Gastrocnemius medialis (tissue), 4 donors: ENCODE results near the gene GALNS.

ENCODE experiments used
- POLR2A ChIP-seq, 2 donors: fragments of 450-650 bp; IDR thresholded peaks; one replicate each; pipeline ENCODE4 v1.6.1; 2017; ENCODE audit warnings: antibody characterized with exemption in 2 of 2, mild to moderate bottlenecking in 2 of 2, moderate library complexity in 2 of 2
- TF ChIP-seq, protein P1 (sequence below), 5 experiments: fragments of 450-650 bp in 3 of 5; fragments of 200-600 bp in 2 of 5; sonication (generic) in 2 of 5; IDR thresholded peaks in 4 of 5; conservative IDR thresholded peaks in 1 of 5; 1 replicate in 4 of 5; 2 replicates in 1 of 5; pipeline ENCODE4 v1.5.1; 2016 to 2019; ENCODE audit warnings: antibody characterized with exemption in 5 of 5, mild to moderate bottlenecking in 3 of 5, moderate library complexity in 3 of 5

DNA sequence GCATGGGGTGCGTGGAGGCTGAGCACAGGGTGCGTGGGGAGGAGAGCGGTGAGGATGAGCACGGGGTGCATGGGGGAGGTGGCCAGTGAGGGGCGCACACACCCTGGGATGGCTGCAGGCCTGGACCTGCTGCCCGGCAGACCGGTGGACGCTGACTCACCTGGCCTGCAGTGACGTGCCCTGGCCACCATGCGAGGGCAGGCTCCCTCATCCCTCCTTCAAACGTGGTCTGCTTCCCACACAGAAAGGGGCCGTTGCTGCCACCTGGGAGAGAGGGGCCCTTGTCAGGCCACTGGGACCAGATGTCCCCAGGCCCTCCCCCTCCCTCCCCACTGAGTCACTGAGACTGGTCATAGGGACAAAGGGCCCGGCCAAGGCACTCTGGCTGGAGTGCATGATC is 24.9 kb downstream of the GALNS start:
- TF ChIP-seq, protein P1, sequence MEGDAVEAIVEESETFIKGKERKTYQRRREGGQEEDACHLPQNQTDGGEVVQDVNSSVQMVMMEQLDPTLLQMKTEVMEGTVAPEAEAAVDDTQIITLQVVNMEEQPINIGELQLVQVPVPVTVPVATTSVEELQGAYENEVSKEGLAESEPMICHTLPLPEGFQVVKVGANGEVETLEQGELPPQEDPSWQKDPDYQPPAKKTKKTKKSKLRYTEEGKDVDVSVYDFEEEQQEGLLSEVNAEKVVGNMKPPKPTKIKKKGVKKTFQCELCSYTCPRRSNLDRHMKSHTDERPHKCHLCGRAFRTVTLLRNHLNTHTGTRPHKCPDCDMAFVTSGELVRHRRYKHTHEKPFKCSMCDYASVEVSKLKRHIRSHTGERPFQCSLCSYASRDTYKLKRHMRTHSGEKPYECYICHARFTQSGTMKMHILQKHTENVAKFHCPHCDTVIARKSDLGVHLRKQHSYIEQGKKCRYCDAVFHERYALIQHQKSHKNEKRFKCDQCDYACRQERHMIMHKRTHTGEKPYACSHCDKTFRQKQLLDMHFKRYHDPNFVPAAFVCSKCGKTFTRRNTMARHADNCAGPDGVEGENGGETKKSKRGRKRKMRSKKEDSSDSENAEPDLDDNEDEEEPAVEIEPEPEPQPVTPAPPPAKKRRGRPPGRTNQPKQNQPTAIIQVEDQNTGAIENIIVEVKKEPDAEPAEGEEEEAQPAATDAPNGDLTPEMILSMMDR (IDR thresholded peaks at IDR 0.05 in 4 of 5, conservative IDR thresholded peaks at IDR 0.05 in 1 of 5): no peak
- TF ChIP-seq POLR2A (IDR thresholded peaks at IDR 0.05): no peak
